Smooth muscle cell (in vitro differentiated cells): ENCODE results near the gene MYL6B. TPM values are rescaled to one million over a fixed set of nuclear protein-coding genes. Genes with fewer than 3 reads are reported as not detected.

Experiments
- DNase-seq: peaks from one replicate; lab custom pipeline; 2025; ENCODE audit not compliant: unreplicated experiment; lab: John Stamatoyannopoulos, UW
- H2AFZ ChIP-seq: fragments of 200-600 bp; sonication (generic); 2 replicates; pipeline ENCODE4 v1.6.0; 2016; ENCODE audit warnings: antibody characterized with exemption, low read depth, mild to moderate bottlenecking
- H3F3A ChIP-seq: fragments of 200-600 bp; sonication (generic); 2 replicates; pipeline ENCODE4 v1.6.0; 2017; ENCODE audit warnings: antibody characterized with exemption, low read depth
- H3K27ac ChIP-seq: fragments of 200-600 bp; sonication (generic); 2 replicates; pipeline ENCODE4 v1.5.1; 2016; ENCODE audit warnings: low read depth, mild to moderate bottlenecking
- H3K27me3 ChIP-seq: fragments of 200-600 bp; sonication (generic); 2 replicates; pipeline ENCODE4 v1.6.1; 2016; ENCODE audit warnings: low read depth, mild to moderate bottlenecking
- H3K36me3 ChIP-seq: fragments of 200-600 bp; sonication (generic); 2 replicates; pipeline ENCODE4 v1.5.1; 2016; ENCODE audit warnings: low read depth
- H3K4me1 ChIP-seq: fragments of 200-600 bp; sonication (generic); 2 replicates; pipeline ENCODE4 v1.5.1; 2016; ENCODE audit warnings: low read depth
- H3K4me2 ChIP-seq: fragments of 200-600 bp; sonication (generic); 2 replicates; pipeline ENCODE4 v1.6.0; 2016; ENCODE audit warnings: mild to moderate bottlenecking
- H3K4me3 ChIP-seq: fragments of 200-600 bp; sonication (generic); 2 replicates; pipeline ENCODE4 v1.5.1; 2016; ENCODE audit warnings: mild to moderate bottlenecking
- H3K79me2 ChIP-seq: fragments of 200-600 bp; sonication (generic); 2 replicates; pipeline ENCODE4 v1.6.0; 2016; ENCODE audit warnings: low read depth, mild to moderate bottlenecking
- H3K9ac ChIP-seq: fragments of 200-600 bp; sonication (generic); 2 replicates; pipeline ENCODE4 v1.6.0; 2016; ENCODE audit warnings: low read depth
- H3K9me3 ChIP-seq: fragments of 200-600 bp; sonication (generic); replicated peaks from 2 replicates; pipeline ENCODE4 v1.5.1; 2016; ENCODE audit warnings: low read depth
- H4K20me1 ChIP-seq: fragments of 200-600 bp; sonication (generic); 2 replicates; pipeline ENCODE4 v1.6.0; 2016; ENCODE audit warnings: low read depth
- WGBS: methylation state at CpG from one replicate; pipeline ENCODE4 v1.1.7; 2016; ENCODE audit warnings: low lambda C conversion rate; 5-methylcytosine and 5-hydroxymethylcytosine counted together
- polyA plus RNA-seq: library from polyadenylated mRNA; unstranded; fragments of >200 nt; fragmentation: Nextera tagmentation; extraction: Ambion mirVana; gene quantifications from 2 replicates; pipeline ENCODE4 v1.2.1, GENCODE V29; 2016
- total RNA-seq: library from RNA; depleted of rRNA; stranded (reverse); fragments of >200 nt; gene quantifications from 2 replicates; pipeline ENCODE4 v1.2.3, GENCODE V29; 2014
- TF ChIP-seq, protein P1 (sequence below): fragments of 200-600 bp; sonication (generic); IDR thresholded peaks from 2 replicates; pipeline ENCODE4 v1.5.1; 2017; ENCODE audit warnings: borderline replicate concordance, mild to moderate bottlenecking, antibody characterized with exemption; ENCODE audit not compliant: insufficient read depth, poor library complexity, severe bottlenecking

The MYL6B gene
- total and polyA plus RNA-seq, 2 experiments from 2014 or later: 44.5 to 121 TPM

DNA sequence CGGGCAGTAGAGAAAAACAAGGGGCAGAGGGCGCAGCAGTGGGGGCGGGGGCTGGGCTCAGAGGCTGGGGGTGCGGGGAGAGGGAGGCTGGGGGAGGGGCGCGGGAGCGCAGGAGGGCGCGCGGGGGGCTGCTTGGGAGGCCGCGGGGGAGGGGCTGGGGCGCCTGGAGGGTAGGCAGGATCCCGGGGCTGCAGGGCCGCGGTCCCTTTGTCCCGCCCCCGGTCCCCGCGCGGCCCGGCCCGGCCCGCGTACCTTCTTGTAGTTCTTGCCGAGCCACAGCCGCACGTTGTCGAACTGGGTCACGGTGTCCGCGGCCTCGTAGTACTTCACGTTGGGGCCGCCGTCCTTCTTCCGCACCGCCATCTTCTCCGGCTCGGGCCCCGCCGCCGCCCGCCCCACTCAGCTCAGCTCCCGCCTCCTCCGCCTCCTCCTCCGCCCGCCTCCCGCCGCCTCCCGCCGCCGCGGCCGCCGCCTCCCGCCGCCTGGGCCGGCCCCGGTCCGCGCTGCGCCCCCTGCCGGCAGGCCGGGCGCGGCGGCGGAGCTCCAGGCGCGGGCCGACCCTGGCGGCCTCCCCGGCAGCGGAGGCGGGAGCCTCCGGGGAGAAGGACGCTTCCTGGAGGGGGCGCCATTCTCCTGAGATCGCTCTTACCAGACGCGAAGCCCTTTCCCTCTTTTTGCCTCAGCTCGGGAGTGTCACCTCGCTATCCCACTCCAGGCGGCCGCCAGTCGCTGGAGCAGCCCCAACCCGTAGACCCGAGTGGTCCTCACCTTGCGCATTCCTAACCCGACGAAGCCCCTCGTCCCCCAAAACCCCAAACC is 36.9 kb downstream of the MYL6B start, which contains the start of gene SMARCC2:
TSS of gene SMARCC2 (minus strand) at position 385 of the 819 bp plus-strand sequence. CDS start at position 363, 22 bp downstream.
- Histone ChIP-seq H2AFZ (peak within 1 kb of the TSS; percentile 96), H4K20me1 (peaks cover 20% of the 10 kb centered on the region), H3K79me2 (peaks cover 31% of the 10 kb centered on the region), H3K4me1 (peaks cover 7% of the 10 kb centered on the region), H3K9me3 (no peaks in the 10 kb centered on the region), H3K27ac (peak within 1 kb of the TSS; percentile 75), H3K4me2 (peak within 1 kb of the TSS; percentile 97), H3K36me3 (peaks cover 6% of the 10 kb centered on the region), H3K9ac (peak within 1 kb of the TSS; percentile 82), H3F3A (peaks cover 3% of the 10 kb centered on the region), H3K4me3 (peak within 1 kb of the TSS; percentile 92), H3K27me3 (no peaks in the 10 kb centered on the region)
- TF ChIP-seq, protein P1, sequence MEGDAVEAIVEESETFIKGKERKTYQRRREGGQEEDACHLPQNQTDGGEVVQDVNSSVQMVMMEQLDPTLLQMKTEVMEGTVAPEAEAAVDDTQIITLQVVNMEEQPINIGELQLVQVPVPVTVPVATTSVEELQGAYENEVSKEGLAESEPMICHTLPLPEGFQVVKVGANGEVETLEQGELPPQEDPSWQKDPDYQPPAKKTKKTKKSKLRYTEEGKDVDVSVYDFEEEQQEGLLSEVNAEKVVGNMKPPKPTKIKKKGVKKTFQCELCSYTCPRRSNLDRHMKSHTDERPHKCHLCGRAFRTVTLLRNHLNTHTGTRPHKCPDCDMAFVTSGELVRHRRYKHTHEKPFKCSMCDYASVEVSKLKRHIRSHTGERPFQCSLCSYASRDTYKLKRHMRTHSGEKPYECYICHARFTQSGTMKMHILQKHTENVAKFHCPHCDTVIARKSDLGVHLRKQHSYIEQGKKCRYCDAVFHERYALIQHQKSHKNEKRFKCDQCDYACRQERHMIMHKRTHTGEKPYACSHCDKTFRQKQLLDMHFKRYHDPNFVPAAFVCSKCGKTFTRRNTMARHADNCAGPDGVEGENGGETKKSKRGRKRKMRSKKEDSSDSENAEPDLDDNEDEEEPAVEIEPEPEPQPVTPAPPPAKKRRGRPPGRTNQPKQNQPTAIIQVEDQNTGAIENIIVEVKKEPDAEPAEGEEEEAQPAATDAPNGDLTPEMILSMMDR: peak; percentile 78
- WGBS: 0% methylated on average over 26 of the region's 93 CpGs
- peak; percentile 72 for DNase-seq

DNA sequence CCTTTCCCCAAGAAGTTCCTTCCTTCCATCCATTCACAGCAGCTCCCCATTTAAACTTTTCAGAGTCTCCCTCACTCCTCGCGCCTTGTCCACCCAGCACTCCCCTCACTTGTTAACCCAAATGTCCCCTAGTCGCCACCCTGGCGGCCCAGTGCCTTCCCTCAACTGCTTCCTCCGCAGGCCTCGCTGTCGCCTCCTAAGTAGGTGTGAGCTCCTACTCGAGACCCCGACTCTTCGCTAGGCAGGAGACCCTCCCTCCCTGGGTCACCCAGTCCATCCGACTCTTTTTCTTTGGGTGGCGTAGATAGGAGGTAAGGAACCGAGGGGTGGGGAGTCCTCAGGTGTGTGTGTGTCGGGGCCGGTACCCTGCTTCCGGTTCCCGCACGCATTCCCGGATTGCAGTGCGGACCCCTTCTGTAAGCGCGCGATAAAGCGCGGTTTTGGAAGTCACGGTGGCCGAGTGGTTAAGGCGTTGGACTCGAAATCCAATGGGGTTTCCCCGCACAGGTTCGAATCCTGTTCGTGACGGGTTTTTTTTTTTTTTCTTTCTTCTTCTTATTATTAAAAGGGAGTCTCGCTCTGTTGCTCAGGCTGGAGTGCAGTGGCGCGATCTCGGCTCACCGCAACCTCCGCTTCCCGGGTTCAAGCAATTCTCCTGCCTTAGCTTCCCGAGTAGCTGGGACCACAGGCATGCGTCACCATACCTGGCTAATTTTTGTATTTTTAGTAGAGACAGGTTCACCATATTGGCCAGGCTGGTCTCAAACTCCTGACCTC is 37.7 kb downstream of the MYL6B start:
- DNase-seq: peak; percentile 69
- no peaks in the 10 kb centered on the region for H3K9me3 ChIP-seq
- H3K4me2 ChIP-seq: peak overlapping the region; percentile 97
- H3K27ac ChIP-seq: peak overlapping the region; percentile 75
- H4K20me1 ChIP-seq: peaks cover 20% of the 10 kb centered on the region
- H3K27me3 ChIP-seq: no peaks in the 10 kb centered on the region
- H3K79me2 ChIP-seq: peaks cover 31% of the 10 kb centered on the region
- TF ChIP-seq, protein P1: no peak
- no peaks in the 10 kb centered on the region for H3K36me3 ChIP-seq
- H3K4me3 ChIP-seq: peak overlapping the region; percentile 92
- WGBS: 2% methylated on average over 42 of the region's 42 CpGs
- H3F3A ChIP-seq: peaks cover 3% of the 10 kb centered on the region
- peak overlapping the region; percentile 96 for H2AFZ ChIP-seq
- peak overlapping the region; percentile 77 for H3K9ac ChIP-seq
- peaks cover 7% of the 10 kb centered on the region for H3K4me1 ChIP-seq

DNA sequence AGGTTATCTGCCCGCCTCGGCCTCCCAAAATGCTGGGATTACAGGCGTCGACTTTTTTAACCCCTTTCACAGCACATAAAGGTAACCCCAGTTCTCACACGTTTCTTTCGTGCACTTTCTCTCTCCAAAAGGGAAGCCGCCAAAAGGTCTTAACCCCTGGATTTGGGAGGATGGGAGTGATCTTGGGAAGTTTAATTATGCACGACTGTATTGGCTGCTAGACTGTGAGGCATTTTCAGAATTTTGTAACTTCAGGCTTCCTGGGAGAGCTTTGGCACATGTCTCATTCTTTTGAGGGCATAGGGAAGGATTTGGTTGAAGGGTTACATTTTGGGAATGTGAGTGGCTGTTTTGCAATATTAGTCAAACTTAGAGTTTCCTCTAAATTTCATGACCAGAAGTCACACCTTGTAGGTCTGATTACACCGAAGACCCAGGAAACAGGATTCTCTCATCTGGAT is 38.3 kb downstream of the MYL6B start:
- H2AFZ ChIP-seq: no peak overlapping the region
- peaks cover 7% of the 10 kb centered on the region for H3K4me1 ChIP-seq
- H3F3A ChIP-seq: peaks cover 3% of the 10 kb centered on the region
- DNase-seq: no peak
- no peaks in the 10 kb centered on the region for H3K9me3 ChIP-seq
- no peaks in the 10 kb centered on the region for H3K27me3 ChIP-seq
- peaks cover 30% of the 10 kb centered on the region for H3K79me2 ChIP-seq
- H3K36me3 ChIP-seq: no peaks in the 10 kb centered on the region
- peak overlapping the region; percentile 5 for H3K27ac ChIP-seq
- TF ChIP-seq, protein P1: no peak
- 30% methylated on average over 9 of the region's 9 CpGs for WGBS
- H3K4me2 ChIP-seq: peak overlapping the region; percentile 97
- peaks cover 20% of the 10 kb centered on the region for H4K20me1 ChIP-seq
- H3K4me3 ChIP-seq: peak overlapping the region; percentile 92
- no peak overlapping the region for H3K9ac ChIP-seq
